Tibial nerve (tissue), 4 donors: ENCODE data around the gene MAGI2. TPM values are rescaled to one million over a fixed set of nuclear protein-coding genes. Genes with fewer than 3 reads are reported as not detected.

Experiments used
- DNase-seq, 2 donors: peaks; one replicate each; pipeline ENCODE4 v3.0.0-alpha.2; 2019; ENCODE audit warnings: low spot score in 2 of 2
- H3K27ac ChIP-seq, 4 donors: fragments of 200-600 bp; sonication (generic) in 3 of 4; one replicate each; pipeline ENCODE4 v1.5.1; 2017 to 2019; ENCODE audit warnings: mild to moderate bottlenecking in 1 of 4
- H3K27me3 ChIP-seq, 2 donors: fragments of 200-600 bp; sonication (generic) in 1 of 2; one replicate each; pipeline versions ENCODE4 v1.5.1 to v1.6.0; 2017 to 2019
- H3K36me3 ChIP-seq, 3 donors: fragments of 200-600 bp; sonication (generic); one replicate each; pipeline ENCODE4 v1.5.1; 2018 to 2019
- H3K4me1 ChIP-seq, 4 donors: fragments of 200-600 bp; sonication (generic) in 3 of 4; one replicate each; pipeline ENCODE4 v1.5.1; 2017 to 2019
- H3K4me3 ChIP-seq, 4 donors: fragments of 200-600 bp; sonication (generic) in 3 of 4; one replicate each; pipeline ENCODE4 v1.5.1; 2017 to 2019; ENCODE audit warnings: mild to moderate bottlenecking in 1 of 4, moderate library complexity in 1 of 4
- H3K9me3 ChIP-seq, 4 donors: fragments of 200-600 bp; sonication (generic) in 3 of 4; one replicate each; pipeline ENCODE4 v1.5.1; 2017 to 2019
- EP300 ChIP-seq, 2 donors: sonication (generic); formaldehyde crosslinking; IDR thresholded peaks; one replicate each; pipeline ENCODE4 v1.6.1; 2017; ENCODE audit warnings: antibody characterized with exemption in 2 of 2, mild to moderate bottlenecking in 1 of 2
- POLR2A ChIP-seq, 2 donors: fragments of 450-650 bp; IDR thresholded peaks; one replicate each; pipeline ENCODE4 v1.6.1; 2017; ENCODE audit warnings: antibody characterized with exemption in 2 of 2, mild to moderate bottlenecking in 2 of 2, moderate library complexity in 2 of 2
- WGBS, 2 donors: methylation state at CpG; one replicate each; pipeline ENCODE4 v1.1.5; 2018; 5-methylcytosine and 5-hydroxymethylcytosine counted together
- total RNA-seq, 4 donors: library from RNA; depleted of rRNA; stranded (reverse); fragments of >200 nt; gene quantifications; one replicate each; pipeline ENCODE4 v1.1.0, GENCODE V29; 2016
- TF ChIP-seq, protein P1 (sequence below), 5 experiments: fragments of 200-600 bp in 3 of 5; fragments of 450-650 bp in 2 of 5; sonication (generic) in 3 of 5; IDR thresholded peaks; one replicate each; pipeline ENCODE4 v1.5.1; 2016 to 2019; ENCODE audit warnings: antibody characterized with exemption in 5 of 5, mild to moderate bottlenecking in 3 of 5, moderate library complexity in 2 of 5

Gene MAGI2
- total RNA-seq, 4 donors from 2014 or later = 33.6 to 58.2 (median 55.6) TPM

- H3K27ac ChIP-seq = no peak overlapping the region
- 68 to 70% methylated on average over 3 of the region's 3 CpGs for WGBS, 2 donors
- no peaks in the 10 kb centered on the region for H3K4me1 ChIP-seq
Measured at GRCh38 chr7:77980087-77980713, 1473.3 kb downstream of the MAGI2 start.

GRCh38 chr7:77979219-77979618 lies 1474.2 kb downstream of the MAGI2 start:
- no peak for DNase-seq
- WGBS, 2 donors = 63 to 78% methylated on average over 5 of the region's 5 CpGs
- H3K4me3 ChIP-seq = no peak overlapping the region
- no peaks in the 10 kb centered on the region for H3K36me3 ChIP-seq
- H3K27ac ChIP-seq = no peak overlapping the region
- no peaks in the 10 kb centered on the region for H3K27me3 ChIP-seq
- H3K9me3 ChIP-seq = no peaks in the 10 kb centered on the region
- H3K4me1 ChIP-seq = no peaks in the 10 kb centered on the region
- no peak for TF ChIP-seq POLR2A (IDR thresholded peaks at IDR 0.05)
- TF ChIP-seq, protein P1, sequence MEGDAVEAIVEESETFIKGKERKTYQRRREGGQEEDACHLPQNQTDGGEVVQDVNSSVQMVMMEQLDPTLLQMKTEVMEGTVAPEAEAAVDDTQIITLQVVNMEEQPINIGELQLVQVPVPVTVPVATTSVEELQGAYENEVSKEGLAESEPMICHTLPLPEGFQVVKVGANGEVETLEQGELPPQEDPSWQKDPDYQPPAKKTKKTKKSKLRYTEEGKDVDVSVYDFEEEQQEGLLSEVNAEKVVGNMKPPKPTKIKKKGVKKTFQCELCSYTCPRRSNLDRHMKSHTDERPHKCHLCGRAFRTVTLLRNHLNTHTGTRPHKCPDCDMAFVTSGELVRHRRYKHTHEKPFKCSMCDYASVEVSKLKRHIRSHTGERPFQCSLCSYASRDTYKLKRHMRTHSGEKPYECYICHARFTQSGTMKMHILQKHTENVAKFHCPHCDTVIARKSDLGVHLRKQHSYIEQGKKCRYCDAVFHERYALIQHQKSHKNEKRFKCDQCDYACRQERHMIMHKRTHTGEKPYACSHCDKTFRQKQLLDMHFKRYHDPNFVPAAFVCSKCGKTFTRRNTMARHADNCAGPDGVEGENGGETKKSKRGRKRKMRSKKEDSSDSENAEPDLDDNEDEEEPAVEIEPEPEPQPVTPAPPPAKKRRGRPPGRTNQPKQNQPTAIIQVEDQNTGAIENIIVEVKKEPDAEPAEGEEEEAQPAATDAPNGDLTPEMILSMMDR (IDR thresholded peaks at IDR 0.05) = no peak
- no peak for TF ChIP-seq EP300 (IDR thresholded peaks at IDR 0.05)

More at GRCh38 chr7:77980087-77980713, 1473.3 kb downstream of the MAGI2 start:
- no peak for DNase-seq
- no peaks in the 10 kb centered on the region for H3K36me3 ChIP-seq
- no peaks in the 10 kb centered on the region for H3K27me3 ChIP-seq
- H3K4me3 ChIP-seq = no peak overlapping the region
- no peaks in the 10 kb centered on the region for H3K9me3 ChIP-seq
- TF ChIP-seq, protein P1 (IDR thresholded peaks at IDR 0.05) = no peak
- TF ChIP-seq POLR2A (IDR thresholded peaks at IDR 0.05) = no peak
- TF ChIP-seq EP300 (IDR thresholded peaks at IDR 0.05) = no peak

GRCh38 chr7:77975672-77976480 lies 1477.6 kb downstream of the MAGI2 start:
- Histone ChIP-seq H3K4me3 (no peak overlapping the region), H3K27me3 (no peaks in the 10 kb centered on the region), H3K27ac (no peak overlapping the region), H3K9me3 (no peaks in the 10 kb centered on the region), H3K4me1 (no peaks in the 10 kb centered on the region), H3K36me3 (no peaks in the 10 kb centered on the region)
- 79 to 87% methylated on average over 2 of the region's 2 CpGs for WGBS, 2 donors
- DNase-seq = no peak
- TF ChIP-seq POLR2A (IDR thresholded peaks at IDR 0.05) = no peak
- TF ChIP-seq, protein P1 (IDR thresholded peaks at IDR 0.05) = no peak

GRCh38 chr7:77971726-77972125 lies 1481.7 kb downstream of the MAGI2 start:
- TF ChIP-seq, protein P1 (IDR thresholded peaks at IDR 0.05) = no peak
- TF ChIP-seq EP300 (IDR thresholded peaks at IDR 0.05) = no peak
- no peak for TF ChIP-seq POLR2A (IDR thresholded peaks at IDR 0.05)
- H3K36me3 ChIP-seq = no peaks in the 10 kb centered on the region

DNA sequence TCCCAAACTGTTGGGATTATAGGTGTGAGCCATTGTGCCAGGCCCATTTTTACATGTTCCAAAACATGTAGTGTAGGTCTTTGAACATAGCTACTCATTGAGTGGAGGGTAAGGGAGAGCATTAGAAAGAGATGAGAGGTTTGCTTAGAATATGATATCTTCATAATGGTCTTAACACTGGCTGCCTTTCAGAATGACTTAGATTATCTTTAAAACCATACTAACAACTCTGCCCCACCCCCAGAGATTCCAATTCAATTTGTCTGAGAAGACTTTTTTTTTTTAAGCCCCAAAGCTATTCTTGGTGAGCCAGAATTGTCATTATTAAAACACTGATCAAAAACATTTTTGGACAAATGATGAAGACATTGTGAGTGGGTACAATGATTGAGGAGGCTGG lies 1486.0 kb downstream of the MAGI2 start:
- TF ChIP-seq POLR2A (IDR thresholded peaks at IDR 0.05) (no peak), EP300 (IDR thresholded peaks at IDR 0.05) (no peak)
- TF ChIP-seq, protein P1 (IDR thresholded peaks at IDR 0.05) = no peak
- Histone ChIP-seq H3K27me3 (no peaks in the 10 kb centered on the region), H3K4me1 (no peaks in the 10 kb centered on the region), H3K27ac (no peak overlapping the region), H3K9me3 (no peaks in the 10 kb centered on the region), H3K4me3 (no peak overlapping the region), H3K36me3 (no peaks in the 10 kb centered on the region)
- DNase-seq = no peak

More at GRCh38 chr7:77971726-77972125, 1481.7 kb downstream of the MAGI2 start:
- no peak overlapping the region for H3K27ac ChIP-seq
- DNase-seq = no peak
- no peaks in the 10 kb centered on the region for H3K4me1 ChIP-seq
- H3K27me3 ChIP-seq = no peaks in the 10 kb centered on the region
- no peak overlapping the region for H3K4me3 ChIP-seq
- H3K9me3 ChIP-seq = no peaks in the 10 kb centered on the region
